ENCODE measurements around the gene PPARD. TPM values are rescaled to one million over a fixed set of nuclear protein-coding genes. Genes with fewer than 3 reads are reported as not detected.

PPARD gene
- total RNA-seq, 1 donor from 2014 or later, result 27.0 TPM

DNA sequence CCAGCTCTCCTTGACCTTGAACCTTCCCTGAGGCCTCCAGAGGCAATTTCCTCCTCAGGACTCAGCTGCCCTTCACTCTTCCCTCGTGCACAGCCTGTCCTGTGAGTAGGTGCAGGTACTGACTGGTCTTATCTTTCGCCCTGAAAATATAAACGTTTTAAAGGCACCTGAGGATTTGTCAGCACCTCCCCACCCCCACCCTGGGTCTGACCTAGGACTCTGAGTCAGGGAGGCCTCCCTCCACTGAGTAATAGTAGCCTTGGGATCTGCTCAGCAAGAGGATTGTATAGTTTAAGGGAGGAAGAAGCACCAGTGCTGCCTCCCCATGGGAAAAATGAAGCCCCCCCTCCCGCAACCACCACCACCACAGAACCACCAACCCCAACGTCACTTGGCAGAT lies 54.6 kb downstream of the PPARD start:
- Mint-ChIP-seq H3K9me3 (ENCODE audit: low read depth) (no peaks in the 10 kb centered on the region), H3K4me3 (ENCODE audit: unreplicated experiment) (no peak overlapping the region), H3K27ac (ENCODE audit: unreplicated experiment) (no peak overlapping the region), H3K4me1 (ENCODE audit: low read depth) (peaks cover 17% of the 10 kb centered on the region), H3K27me3 (ENCODE audit: low read depth) (no peaks in the 10 kb centered on the region), H3K36me3 (ENCODE audit: low read depth) (peaks cover 7% of the 10 kb centered on the region)
- no peak for DNase-seq (ENCODE audit: low spot score)
- TF ChIP-seq, protein P1, sequence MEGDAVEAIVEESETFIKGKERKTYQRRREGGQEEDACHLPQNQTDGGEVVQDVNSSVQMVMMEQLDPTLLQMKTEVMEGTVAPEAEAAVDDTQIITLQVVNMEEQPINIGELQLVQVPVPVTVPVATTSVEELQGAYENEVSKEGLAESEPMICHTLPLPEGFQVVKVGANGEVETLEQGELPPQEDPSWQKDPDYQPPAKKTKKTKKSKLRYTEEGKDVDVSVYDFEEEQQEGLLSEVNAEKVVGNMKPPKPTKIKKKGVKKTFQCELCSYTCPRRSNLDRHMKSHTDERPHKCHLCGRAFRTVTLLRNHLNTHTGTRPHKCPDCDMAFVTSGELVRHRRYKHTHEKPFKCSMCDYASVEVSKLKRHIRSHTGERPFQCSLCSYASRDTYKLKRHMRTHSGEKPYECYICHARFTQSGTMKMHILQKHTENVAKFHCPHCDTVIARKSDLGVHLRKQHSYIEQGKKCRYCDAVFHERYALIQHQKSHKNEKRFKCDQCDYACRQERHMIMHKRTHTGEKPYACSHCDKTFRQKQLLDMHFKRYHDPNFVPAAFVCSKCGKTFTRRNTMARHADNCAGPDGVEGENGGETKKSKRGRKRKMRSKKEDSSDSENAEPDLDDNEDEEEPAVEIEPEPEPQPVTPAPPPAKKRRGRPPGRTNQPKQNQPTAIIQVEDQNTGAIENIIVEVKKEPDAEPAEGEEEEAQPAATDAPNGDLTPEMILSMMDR (IDR thresholded peaks at IDR 0.05), result no peak

DNA sequence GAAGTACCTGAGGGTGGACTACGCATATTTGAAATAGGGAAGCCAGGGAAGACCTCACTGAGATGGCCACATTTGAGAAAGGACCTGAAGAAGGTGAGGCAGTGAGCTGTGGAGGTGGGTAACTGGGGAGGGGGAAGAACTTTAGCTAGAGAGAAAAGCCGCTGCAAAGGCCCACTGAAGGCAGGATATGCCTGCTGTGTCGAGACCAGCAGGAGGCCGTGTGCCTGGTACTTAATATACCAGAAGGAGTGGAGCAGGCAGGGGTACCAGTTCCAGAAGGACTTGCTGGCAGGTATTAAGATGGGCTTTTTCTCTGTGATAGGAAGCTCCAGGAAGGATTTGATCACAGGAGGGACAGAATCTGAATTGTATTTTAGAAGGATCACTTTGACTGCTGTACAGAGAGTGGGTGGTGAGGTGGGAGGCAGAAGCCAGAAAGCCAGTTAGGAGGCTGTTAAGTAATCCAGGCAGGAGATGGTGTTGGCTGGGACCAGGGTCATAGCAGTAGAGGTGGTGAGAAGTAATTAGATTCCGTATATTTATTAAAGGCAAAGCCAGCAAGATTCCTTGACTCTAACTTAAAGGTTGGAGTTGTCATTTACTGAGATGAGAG lies 55.6 kb downstream of the PPARD start:
- Mint-ChIP-seq H3K27ac (ENCODE audit: unreplicated experiment) (no peak overlapping the region), H3K27me3 (ENCODE audit: low read depth) (no peaks in the 10 kb centered on the region), H3K36me3 (ENCODE audit: low read depth) (peaks cover 7% of the 10 kb centered on the region), H3K9me3 (ENCODE audit: low read depth) (no peaks in the 10 kb centered on the region), H3K4me1 (ENCODE audit: low read depth) (peaks cover 21% of the 10 kb centered on the region), H3K4me3 (ENCODE audit: unreplicated experiment) (no peak overlapping the region)
- TF ChIP-seq, protein P1 (IDR thresholded peaks at IDR 0.05), result no peak
- no peak for DNase-seq (ENCODE audit: low spot score)

DNA sequence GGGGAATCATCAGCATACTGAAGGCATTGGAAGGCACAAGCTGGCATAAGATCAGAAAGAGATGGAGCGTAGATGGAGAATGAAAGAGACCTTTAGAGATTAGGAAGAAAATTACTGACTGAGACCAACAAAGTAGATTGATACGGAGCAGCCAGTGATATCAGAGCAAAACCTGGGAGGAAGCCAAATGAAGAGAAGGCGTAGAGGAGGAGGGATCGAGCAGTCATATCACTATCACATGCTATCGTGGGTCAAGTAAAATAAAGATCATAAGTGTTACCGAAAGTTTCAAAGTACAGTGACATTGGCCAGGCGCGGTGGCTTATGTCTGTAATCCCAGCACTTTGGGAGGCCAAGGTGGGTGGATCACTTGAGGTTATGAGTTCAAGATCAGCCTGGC lies 56.2 kb downstream of the PPARD start:
- no peak for DNase-seq (ENCODE audit: low spot score)
- TF ChIP-seq, protein P1 (IDR thresholded peaks at IDR 0.05), result no peak
- no peaks in the 10 kb centered on the region for H3K27me3 Mint-ChIP-seq (ENCODE audit: low read depth)
- H3K9me3 Mint-ChIP-seq (ENCODE audit: low read depth), result no peaks in the 10 kb centered on the region
- H3K4me1 Mint-ChIP-seq (ENCODE audit: low read depth), result peaks cover 21% of the 10 kb centered on the region
- no peak overlapping the region for H3K4me3 Mint-ChIP-seq (ENCODE audit: unreplicated experiment)
- H3K36me3 Mint-ChIP-seq (ENCODE audit: low read depth), result peaks cover 7% of the 10 kb centered on the region
- H3K27ac Mint-ChIP-seq (ENCODE audit: unreplicated experiment), result no peak overlapping the region

DNA sequence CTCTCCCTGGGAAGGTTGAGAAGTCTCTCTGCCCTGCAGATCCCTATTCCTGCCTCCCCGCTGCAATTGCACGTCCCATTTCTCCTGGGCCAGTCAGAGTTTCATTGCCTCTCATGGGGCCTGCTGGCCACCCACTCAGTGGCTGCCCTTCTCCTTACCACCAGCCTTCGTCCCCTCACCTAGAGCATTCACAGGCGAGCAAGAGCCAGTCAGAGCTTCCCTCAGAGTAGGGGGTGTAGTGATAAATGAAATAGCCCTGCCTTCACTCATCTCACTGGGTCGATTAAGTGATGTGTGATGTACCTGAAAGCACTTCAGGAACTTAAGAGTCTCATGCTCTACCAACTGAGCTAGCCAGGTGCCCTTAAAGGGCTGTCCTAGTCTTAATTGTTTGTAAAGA lies 57.8 kb downstream of the PPARD start:
- no peak for DNase-seq (ENCODE audit: low spot score)
- TF ChIP-seq, protein P1 (IDR thresholded peaks at IDR 0.05), result no peak
- peaks cover 16% of the 10 kb centered on the region for H3K4me1 Mint-ChIP-seq (ENCODE audit: low read depth)
- no peaks in the 10 kb centered on the region for H3K9me3 Mint-ChIP-seq (ENCODE audit: low read depth)
- H3K4me3 Mint-ChIP-seq (ENCODE audit: unreplicated experiment), result no peak overlapping the region
- H3K27ac Mint-ChIP-seq (ENCODE audit: unreplicated experiment), result no peak overlapping the region
- no peaks in the 10 kb centered on the region for H3K27me3 Mint-ChIP-seq (ENCODE audit: low read depth)
- H3K36me3 Mint-ChIP-seq (ENCODE audit: low read depth), result peaks cover 7% of the 10 kb centered on the region

DNA sequence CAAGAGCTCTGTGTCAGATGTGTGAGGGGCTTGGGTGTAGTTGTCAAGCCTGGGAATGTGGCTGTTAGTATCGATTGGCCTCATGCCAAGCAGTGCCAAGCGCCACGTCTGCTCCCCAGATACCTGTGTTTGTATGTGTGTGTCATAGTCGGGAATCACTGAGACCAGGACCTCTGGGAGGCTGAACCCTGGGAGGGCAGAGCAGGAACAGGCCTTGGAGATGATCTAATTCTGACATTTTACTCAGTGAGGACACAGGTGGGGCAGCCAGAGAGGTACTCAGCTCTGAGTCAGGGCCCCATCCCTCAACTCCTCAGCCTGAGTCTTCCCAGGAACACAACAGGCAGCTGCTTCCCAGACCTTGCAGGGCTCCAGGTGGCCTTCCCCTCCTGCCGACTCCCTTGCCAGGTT lies 58.5 kb downstream of the PPARD start:
- Mint-ChIP-seq H3K4me1 (ENCODE audit: low read depth) (peaks cover 16% of the 10 kb centered on the region), H3K36me3 (ENCODE audit: low read depth) (peaks cover 7% of the 10 kb centered on the region), H3K9me3 (ENCODE audit: low read depth) (no peaks in the 10 kb centered on the region), H3K27me3 (ENCODE audit: low read depth) (no peaks in the 10 kb centered on the region), H3K4me3 (ENCODE audit: unreplicated experiment) (no peak overlapping the region), H3K27ac (ENCODE audit: unreplicated experiment) (no peak overlapping the region)
- no peak for DNase-seq (ENCODE audit: low spot score)
- TF ChIP-seq, protein P1 (IDR thresholded peaks at IDR 0.05), result no peak

Measured in chondrocyte (in vitro differentiated cells).